ENCODE results near the gene ST3GAL3. TPM values are rescaled to one million over a fixed set of nuclear protein-coding genes. Genes with fewer than 3 reads are reported as not detected.

Gene ST3GAL3
- total RNA-seq, 2 donors from 2014 or later, result 21.8 to 23.7 TPM

DNA sequence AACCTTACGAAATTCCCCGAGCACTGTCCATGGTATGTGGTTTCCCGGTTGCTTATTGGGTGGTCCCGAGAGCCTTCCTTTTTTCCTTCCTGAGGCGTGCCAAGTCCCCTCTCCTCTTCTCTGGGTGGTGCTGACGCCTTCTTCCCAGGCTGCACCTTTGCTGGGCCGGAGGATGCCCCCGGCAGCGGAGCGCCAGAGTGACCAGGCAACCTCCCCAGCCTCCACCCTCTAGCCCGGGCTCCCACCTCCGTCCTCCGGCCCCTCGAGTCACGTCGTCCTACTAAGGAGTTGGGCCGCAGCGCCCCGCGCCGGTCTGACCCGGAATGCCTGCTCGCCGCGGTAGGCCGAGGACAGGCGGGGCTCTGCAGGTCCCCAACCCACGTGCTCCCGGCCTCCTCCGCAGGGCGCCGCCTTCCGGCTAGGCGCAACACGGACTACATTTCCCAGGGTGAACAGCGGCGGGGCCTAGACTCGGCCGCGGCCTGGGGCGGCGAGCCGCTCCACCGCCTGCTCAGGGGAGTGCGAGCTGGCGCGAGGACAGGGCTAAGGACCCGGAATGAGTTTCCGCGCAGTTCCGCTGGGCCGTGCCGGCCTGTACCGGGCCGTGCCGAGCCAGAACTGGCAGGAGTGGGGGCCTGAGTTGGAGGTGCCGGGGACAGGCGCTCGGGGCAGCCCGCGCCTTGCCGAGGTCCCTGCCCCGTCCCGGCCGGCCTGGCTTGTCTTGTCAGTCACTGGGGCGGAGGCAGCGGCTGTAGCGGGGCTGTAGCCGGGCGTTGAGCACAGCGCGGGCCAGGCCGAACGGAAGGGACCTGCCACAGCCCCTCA, 239.1 kb downstream of the ST3GAL3 start, which contains the start of gene IPO13:
Gene IPO13 (plus strand): TSS at position 715 of the 825 bp plus-strand sequence. CDS start 651 bp downstream, outside the sequence.
- H3K36me3 Mint-ChIP-seq (ENCODE audit: low read depth), result peaks cover 47% of the 10 kb centered on the region
- H3K4me3 Mint-ChIP-seq, result peak within 1 kb of the TSS; percentile 98
- no peaks in the 10 kb centered on the region for H3K27me3 Mint-ChIP-seq
- H3K9me3 Mint-ChIP-seq, result no peaks in the 10 kb centered on the region
- peak within 1 kb of the TSS; percentile 99 for H3K27ac Mint-ChIP-seq
- H3K4me1 Mint-ChIP-seq, result peaks cover 27% of the 10 kb centered on the region
- peak; percentile 97 for ATAC-seq (replicated peaks)

DNA sequence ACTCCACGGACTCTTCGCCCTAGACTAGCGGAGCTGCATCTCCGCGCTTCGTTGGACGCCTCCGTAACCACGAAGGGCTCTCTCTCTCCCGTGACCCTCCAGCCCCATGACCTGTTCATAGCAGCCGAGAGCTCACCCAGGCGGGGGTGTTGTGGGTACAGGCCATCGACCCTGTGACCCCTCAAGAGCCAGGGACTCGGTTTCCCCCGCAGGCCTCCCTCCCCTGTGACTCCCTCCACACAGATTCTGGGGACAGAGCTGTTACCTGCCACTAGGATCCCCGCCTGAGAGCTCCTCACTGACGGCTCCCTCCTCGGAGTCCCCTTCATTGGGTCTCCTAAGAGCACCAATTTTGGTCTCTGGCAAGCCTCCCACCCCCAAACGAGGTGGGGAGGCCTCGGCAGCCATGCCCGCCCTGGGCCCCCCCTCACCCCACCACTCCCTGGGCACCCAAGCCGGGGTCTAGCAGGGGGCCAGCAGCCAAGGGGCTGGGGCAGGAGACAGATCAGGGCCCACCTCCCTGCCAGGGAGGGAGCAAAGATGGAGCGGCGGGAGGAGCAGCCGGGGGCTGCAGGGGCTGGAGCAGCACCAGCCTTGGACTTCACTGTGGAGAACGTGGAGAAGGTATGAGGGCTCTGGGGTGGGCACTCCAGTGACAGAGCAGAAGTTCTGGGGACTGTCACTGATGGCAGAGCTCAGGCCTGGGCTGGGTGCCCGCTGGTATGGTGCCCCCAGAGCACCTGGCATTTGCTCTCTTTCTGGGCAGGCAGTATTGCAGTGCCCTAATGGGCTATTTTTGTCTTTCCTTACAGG, 239.9 kb downstream of the ST3GAL3 start:
- no peak for ATAC-seq (replicated peaks)
- Mint-ChIP-seq H3K4me3 (peak overlapping the region; percentile 98), H3K36me3 (ENCODE audit: low read depth) (peaks cover 47% of the 10 kb centered on the region), H3K27me3 (no peaks in the 10 kb centered on the region), H3K4me1 (peaks cover 27% of the 10 kb centered on the region), H3K9me3 (no peaks in the 10 kb centered on the region), H3K27ac (peak overlapping the region; percentile 99)

- peak overlapping the region; percentile 99 for H3K27ac Mint-ChIP-seq
- H3K4me1 Mint-ChIP-seq, result peaks cover 27% of the 10 kb centered on the region
- H3K9me3 Mint-ChIP-seq, result no peaks in the 10 kb centered on the region
- no peak for ATAC-seq (replicated peaks)
- no peaks in the 10 kb centered on the region for H3K27me3 Mint-ChIP-seq
- H3K36me3 Mint-ChIP-seq (ENCODE audit: low read depth), result peaks cover 42% of the 10 kb centered on the region
- H3K4me3 Mint-ChIP-seq, result peak overlapping the region; percentile 98
Measured at GRCh38 chr1:43947874-43948437, 240.6 kb downstream of the ST3GAL3 start.

DNA sequence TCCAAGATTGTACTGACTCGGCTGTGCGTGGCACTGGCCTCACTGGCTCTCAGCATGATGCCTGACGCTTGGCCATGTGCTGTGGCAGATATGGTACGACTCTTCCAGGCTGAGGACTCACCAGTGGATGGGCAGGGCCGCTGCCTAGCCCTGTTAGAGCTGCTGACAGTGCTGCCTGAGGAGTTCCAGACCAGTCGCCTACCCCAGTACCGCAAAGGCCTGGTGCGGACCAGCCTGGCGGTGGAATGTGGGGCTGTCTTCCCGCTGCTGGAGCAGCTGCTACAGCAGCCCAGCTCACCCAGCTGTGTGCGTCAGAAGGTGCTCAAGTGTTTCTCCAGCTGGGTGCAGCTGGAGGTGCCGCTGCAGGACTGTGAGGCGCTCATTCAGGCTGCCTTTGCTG, 242.3 kb downstream of the ST3GAL3 start:
- H3K27me3 Mint-ChIP-seq, result no peaks in the 10 kb centered on the region
- H3K27ac Mint-ChIP-seq, result no peak overlapping the region
- no peak overlapping the region for H3K4me3 Mint-ChIP-seq
- H3K9me3 Mint-ChIP-seq, result no peaks in the 10 kb centered on the region
- no peak for ATAC-seq (replicated peaks)
- H3K36me3 Mint-ChIP-seq (ENCODE audit: low read depth), result peaks cover 25% of the 10 kb centered on the region
- H3K4me1 Mint-ChIP-seq, result peaks cover 23% of the 10 kb centered on the region

- no peak for ATAC-seq (replicated peaks)
- Mint-ChIP-seq H3K27ac (no peak overlapping the region), H3K4me1 (peaks cover 14% of the 10 kb centered on the region), H3K36me3 (ENCODE audit: low read depth) (peaks cover 12% of the 10 kb centered on the region), H3K27me3 (no peaks in the 10 kb centered on the region), H3K9me3 (no peaks in the 10 kb centered on the region), H3K4me3 (no peak overlapping the region)
Measured at GRCh38 chr1:43951021-43951985, 244.0 kb downstream of the ST3GAL3 start.

- H3K36me3 Mint-ChIP-seq (ENCODE audit: low read depth), result peaks cover 10% of the 10 kb centered on the region
- H3K27ac Mint-ChIP-seq, result no peak overlapping the region
- H3K9me3 Mint-ChIP-seq, result no peaks in the 10 kb centered on the region
- ATAC-seq (replicated peaks), result no peak
- peaks cover 13% of the 10 kb centered on the region for H3K4me1 Mint-ChIP-seq
- H3K4me3 Mint-ChIP-seq, result no peak overlapping the region
- H3K27me3 Mint-ChIP-seq, result no peaks in the 10 kb centered on the region
Measured at GRCh38 chr1:43952731-43953346, 245.5 kb downstream of the ST3GAL3 start.

- Mint-ChIP-seq H3K36me3 (ENCODE audit: low read depth) (peaks cover 10% of the 10 kb centered on the region), H3K9me3 (no peaks in the 10 kb centered on the region), H3K27me3 (no peaks in the 10 kb centered on the region), H3K4me1 (peaks cover 10% of the 10 kb centered on the region), H3K4me3 (no peak overlapping the region), H3K27ac (no peak overlapping the region)
- no peak for ATAC-seq (replicated peaks)
Measured at GRCh38 chr1:43953361-43953760, 246.0 kb downstream of the ST3GAL3 start.

DNA sequence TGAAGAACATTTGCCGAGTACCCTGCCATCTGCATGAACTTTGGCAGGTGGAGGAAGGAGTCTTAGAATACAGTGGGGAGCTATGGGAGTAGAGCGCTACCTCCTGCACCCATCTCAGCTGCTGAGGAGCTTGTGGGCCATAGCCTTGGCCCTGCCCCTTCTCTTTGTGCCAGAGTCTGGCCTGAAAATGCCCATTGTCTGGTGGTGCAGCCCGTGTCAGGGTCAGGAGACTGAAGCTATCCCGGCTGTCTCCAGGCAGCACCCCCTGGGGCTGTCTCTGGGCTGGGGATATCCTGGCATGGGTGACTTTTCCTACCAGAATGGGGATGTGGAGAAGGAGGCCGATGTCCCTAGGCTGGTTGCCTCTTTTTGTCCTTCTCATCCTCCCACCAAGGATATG, 246.7 kb downstream of the ST3GAL3 start:
- no peak overlapping the region for H3K4me3 Mint-ChIP-seq
- peaks cover 8% of the 10 kb centered on the region for H3K4me1 Mint-ChIP-seq
- H3K9me3 Mint-ChIP-seq, result no peaks in the 10 kb centered on the region
- no peaks in the 10 kb centered on the region for H3K27me3 Mint-ChIP-seq
- H3K27ac Mint-ChIP-seq, result no peak overlapping the region
- ATAC-seq (replicated peaks), result no peak
- peaks cover 10% of the 10 kb centered on the region for H3K36me3 Mint-ChIP-seq (ENCODE audit: low read depth)

DNA sequence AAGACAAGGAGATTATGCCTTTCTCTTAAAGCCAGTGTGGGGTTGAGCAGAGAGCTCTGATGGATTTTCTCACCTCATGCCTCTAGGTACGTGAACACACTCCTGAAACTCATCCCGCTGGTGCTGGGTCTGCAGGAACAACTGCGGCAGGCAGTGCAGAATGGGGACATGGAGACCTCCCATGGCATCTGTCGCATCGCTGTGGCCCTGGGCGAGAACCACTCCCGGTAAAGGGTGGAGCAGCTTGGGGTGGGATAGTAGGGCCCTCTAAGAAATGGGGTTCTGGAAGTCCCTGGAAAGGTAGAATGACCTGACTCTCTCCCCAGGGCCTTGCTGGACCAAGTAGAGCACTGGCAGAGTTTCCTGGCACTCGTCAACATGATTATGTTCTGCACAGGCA, 248.9 kb downstream of the ST3GAL3 start:
- Mint-ChIP-seq H3K27ac (no peak overlapping the region), H3K4me3 (no peak overlapping the region), H3K4me1 (no peaks in the 10 kb centered on the region), H3K27me3 (no peaks in the 10 kb centered on the region), H3K9me3 (no peaks in the 10 kb centered on the region), H3K36me3 (ENCODE audit: low read depth) (no peaks in the 10 kb centered on the region)
- no peak for ATAC-seq (replicated peaks)

- H3K4me3 Mint-ChIP-seq, result no peak overlapping the region
- H3K27me3 Mint-ChIP-seq, result no peaks in the 10 kb centered on the region
- no peak overlapping the region for H3K27ac Mint-ChIP-seq
- H3K4me1 Mint-ChIP-seq, result no peaks in the 10 kb centered on the region
- no peaks in the 10 kb centered on the region for H3K36me3 Mint-ChIP-seq (ENCODE audit: low read depth)
- H3K9me3 Mint-ChIP-seq, result no peaks in the 10 kb centered on the region
- ATAC-seq (replicated peaks), result no peak
Measured at GRCh38 chr1:43957407-43958040, 250.2 kb downstream of the ST3GAL3 start.

GRCh38 chr1:43958351-43959255, 251.3 kb downstream of the ST3GAL3 start:
- H3K27me3 Mint-ChIP-seq, result no peaks in the 10 kb centered on the region
- ATAC-seq (replicated peaks), result no peak
- no peak overlapping the region for H3K4me3 Mint-ChIP-seq

DNA sequence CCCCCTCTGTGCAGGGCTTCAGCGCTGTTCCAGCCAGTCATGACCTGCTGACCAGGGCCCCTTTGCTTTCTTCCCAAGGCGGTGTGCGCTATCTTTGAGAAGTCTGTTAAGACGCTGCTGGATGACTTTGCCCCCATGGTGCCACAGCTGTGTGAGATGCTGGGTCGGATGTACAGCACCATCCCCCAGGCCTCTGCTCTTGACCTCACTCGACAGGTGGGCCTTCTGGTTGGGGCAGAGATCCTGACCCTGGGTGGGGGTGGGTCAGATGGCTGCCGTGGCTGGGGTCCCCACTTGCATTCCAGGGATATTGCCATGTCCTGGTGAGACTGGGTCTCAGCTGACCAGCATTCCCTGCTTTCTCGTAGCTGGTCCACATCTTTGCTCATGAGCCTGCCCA, 253.5 kb downstream of the ST3GAL3 start:
- no peak overlapping the region for H3K4me3 Mint-ChIP-seq
- H3K27me3 Mint-ChIP-seq, result no peaks in the 10 kb centered on the region
- no peaks in the 10 kb centered on the region for H3K36me3 Mint-ChIP-seq (ENCODE audit: low read depth)
- ATAC-seq (replicated peaks), result no peak
- H3K27ac Mint-ChIP-seq, result no peak overlapping the region
- no peaks in the 10 kb centered on the region for H3K4me1 Mint-ChIP-seq
- H3K9me3 Mint-ChIP-seq, result no peaks in the 10 kb centered on the region

More at GRCh38 chr1:43958351-43959255, 251.3 kb downstream of the ST3GAL3 start:
- no peak overlapping the region for H3K27ac Mint-ChIP-seq
- H3K4me1 Mint-ChIP-seq, result no peaks in the 10 kb centered on the region
- H3K9me3 Mint-ChIP-seq, result no peaks in the 10 kb centered on the region
- no peaks in the 10 kb centered on the region for H3K36me3 Mint-ChIP-seq (ENCODE audit: low read depth)
